A549 (cell line): ENCODE data around the gene LGR6.

Experiments used
- CEBPB ChIP-seq, 2 experiments: fragments of >200 bp in 1 of 2; sonication (Bioruptor Twin) in 1 of 2; formaldehyde crosslinking in 1 of 2; IDR thresholded peaks; 2 replicates each; pipeline ENCODE4 v1.6.1; 2012 to 2016
- CHD2 ChIP-seq: fragments of 150-350 bp; IDR thresholded peaks from 2 replicates; pipeline ENCODE4 v1.6.1; 2014; ENCODE audit warnings: low read length; ENCODE audit not compliant: partially characterized antibody
- CTCF ChIP-seq: fragments of >200 bp; sonication (Bioruptor Twin); formaldehyde crosslinking; IDR thresholded peaks from 3 replicates; pipeline ENCODE4 v1.5.1; 2016
- EP300 ChIP-seq, 2 experiments: fragments of >200 bp; sonication (Bioruptor Twin); formaldehyde crosslinking; IDR thresholded peaks; 2 replicates in 1 of 2; 3 replicates in 1 of 2; pipeline ENCODE4 v1.6.1; 2016 to 2017
- JUN ChIP-seq, 2 experiments: fragments of >200 bp; sonication (Bioruptor Twin); formaldehyde crosslinking; IDR thresholded peaks; 2 replicates in 1 of 2; 3 replicates in 1 of 2; pipeline ENCODE4 v1.6.1; 2016 to 2017
- MAFK ChIP-seq: fragments of 450-650 bp; IDR thresholded peaks from 2 replicates; pipeline ENCODE4 v1.6.1; 2014; ENCODE audit not compliant: partially characterized antibody
- MAZ ChIP-seq: fragments of 150-350 bp; IDR thresholded peaks from 2 replicates; pipeline ENCODE4 v1.6.1; 2014; ENCODE audit warnings: antibody characterized with exemption, low read depth, low read length, borderline replicate concordance
- NFE2L2 ChIP-seq: fragments of 150-350 bp; conservative IDR thresholded peaks from 2 replicates; pipeline ENCODE4 v1.6.1; 2014; ENCODE audit warnings: low read length
- POLR2A ChIP-seq: IDR thresholded peaks from 2 replicates; pipeline ENCODE4 v1.6.1; 2012; ENCODE audit warnings: mild to moderate bottlenecking, low read length
- RAD21 ChIP-seq, 2 experiments: fragments of >200 bp in 1 of 2; sonication (Bioruptor Twin) in 1 of 2; formaldehyde crosslinking in 1 of 2; IDR thresholded peaks in 1 of 2; conservative IDR thresholded peaks in 1 of 2; 2 replicates in 1 of 2; 3 replicates in 1 of 2; pipeline ENCODE4 v1.6.1; 2012 to 2018; ENCODE audit warnings: inconsistent platforms in 1 of 2
- RCOR1 ChIP-seq: fragments of 150-350 bp; IDR thresholded peaks from 2 replicates; pipeline ENCODE4 v1.6.1; 2014; ENCODE audit warnings: antibody characterized with exemption, low read length, low read depth
- SMC3 ChIP-seq: fragments of >200 bp; sonication (Bioruptor Twin); formaldehyde crosslinking; IDR thresholded peaks from 3 replicates; pipeline ENCODE4 v1.6.1; 2018; ENCODE audit warnings: inconsistent platforms
- ZC3H11A ChIP-seq: fragments of 450-650 bp; IDR thresholded peaks from 2 replicates; pipeline ENCODE4 v1.6.1; 2014; ENCODE audit warnings: antibody characterized with exemption, mild to moderate bottlenecking
- TF ChIP-seq, protein P1 (sequence below): IDR thresholded peaks from 2 replicates; pipeline ENCODE4 v1.6.1; 2012

DNA sequence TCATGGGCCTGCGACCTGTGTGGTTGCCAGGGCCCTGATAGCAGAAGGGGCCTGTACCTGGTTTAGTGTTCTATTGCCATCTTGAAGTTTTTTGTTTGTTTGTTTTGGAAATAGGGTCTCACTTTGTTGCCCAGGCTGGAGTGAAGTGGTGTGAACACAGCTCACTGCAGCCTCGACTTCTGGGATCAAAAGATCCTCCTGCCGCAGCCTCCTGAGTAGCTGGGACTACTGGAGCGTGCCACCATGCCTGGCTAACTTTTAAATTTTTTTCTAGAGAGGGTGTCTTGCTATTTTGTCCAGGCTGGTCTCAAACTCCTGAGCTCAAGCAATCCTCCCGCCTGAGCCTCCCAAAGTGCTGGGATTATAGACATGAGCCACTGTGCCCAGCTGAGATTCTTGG, 75.2 kb downstream of the LGR6 start:
- TF ChIP-seq CTCF: no peak
- TF ChIP-seq MAZ: no peak
- TF ChIP-seq EP300 (IDR thresholded peaks at IDR 0.05): no peak
- no peak for TF ChIP-seq RCOR1
- TF ChIP-seq CHD2: no peak
- TF ChIP-seq, protein P1, sequence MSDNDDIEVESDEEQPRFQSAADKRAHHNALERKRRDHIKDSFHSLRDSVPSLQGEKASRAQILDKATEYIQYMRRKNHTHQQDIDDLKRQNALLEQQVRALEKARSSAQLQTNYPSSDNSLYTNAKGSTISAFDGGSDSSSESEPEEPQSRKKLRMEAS: no peak
- no peak for TF ChIP-seq SMC3
- no peak for TF ChIP-seq MAFK
- TF ChIP-seq CEBPB (IDR thresholded peaks at IDR 0.05): no peak
- no peak for TF ChIP-seq ZC3H11A
- TF ChIP-seq JUN (IDR thresholded peaks at IDR 0.05): no peak
- no peak for TF ChIP-seq RAD21 (conservative IDR thresholded peaks at IDR 0.05 in 1 of 2, IDR thresholded peaks at IDR 0.05 in 1 of 2)
- no peak for TF ChIP-seq POLR2A
- no peak for TF ChIP-seq NFE2L2
